Fibroblast of lung (primary cell): ENCODE data around the gene ARHGDIA. TPM values are rescaled to one million over a fixed set of nuclear protein-coding genes. Genes with fewer than 3 reads are reported as not detected.

Experiments
- DNase-seq, 2 donors: peaks; one replicate each; pipeline versions ENCODE4 v3.0.0 to v3.0.0-alpha.2; 2010; ENCODE audit warnings: low read depth in 2 of 2
- H2AFZ ChIP-seq: 2 replicates; pipeline ENCODE4 v1.5.1; 2012; ENCODE audit warnings: low read length, control low read depth, inconsistent platforms
- H3K27ac ChIP-seq: 2 replicates; pipeline ENCODE4 v1.5.1; 2011; ENCODE audit warnings: low read length, control low read depth; ENCODE audit not compliant: insufficient read depth
- H3K27me3 ChIP-seq: 2 replicates; pipeline ENCODE4 v1.5.1; 2011; ENCODE audit warnings: mild to moderate bottlenecking, low read length; ENCODE audit not compliant: control insufficient read depth, insufficient read depth
- H3K36me3 ChIP-seq: 2 replicates; pipeline ENCODE4 v1.5.1; 2011; ENCODE audit warnings: low read length; ENCODE audit not compliant: control insufficient read depth, insufficient read depth
- H3K4me1 ChIP-seq: 2 replicates; pipeline ENCODE4 v1.5.1; 2011; ENCODE audit warnings: low read length; ENCODE audit not compliant: control insufficient read depth, insufficient read depth; ENCODE audit errors: extremely low read depth
- H3K4me2 ChIP-seq: 2 replicates; pipeline ENCODE4 v1.5.1; 2011; ENCODE audit warnings: low read length, control low read depth; ENCODE audit not compliant: insufficient read depth; ENCODE audit errors: extremely low read depth
- H3K4me3 ChIP-seq, 4 experiments: fragments of 200-600 bp in 1 of 4; sonication (generic) in 1 of 4; replicated peaks in 1 of 4; 2 replicates each; pipeline ENCODE4 v1.5.1; 2011 to 2016; ENCODE audit warnings: low read length in 4 of 4, low read depth in 3 of 4, mild to moderate bottlenecking in 3 of 4, control low read depth in 2 of 4, inconsistent platforms in 1 of 4, mixed read lengths in 1 of 4; ENCODE audit not compliant: insufficient read depth in 1 of 4; ENCODE audit errors: control extremely low read depth in 1 of 4
- H3K79me2 ChIP-seq: 2 replicates; pipeline ENCODE4 v1.5.1; 2012; ENCODE audit warnings: mild to moderate bottlenecking, low read length, inconsistent platforms; ENCODE audit not compliant: control insufficient read depth, insufficient read depth
- H3K9ac ChIP-seq: 2 replicates; pipeline ENCODE4 v1.5.1; 2011; ENCODE audit warnings: mild to moderate bottlenecking, low read length, control low read depth; ENCODE audit not compliant: insufficient read depth
- H3K9me3 ChIP-seq: 2 replicates; pipeline ENCODE4 v1.5.1; 2012; ENCODE audit warnings: low read depth, low read length; ENCODE audit not compliant: control insufficient read depth, insufficient read depth
- H4K20me1 ChIP-seq: 2 replicates; pipeline ENCODE4 v1.5.1; 2011; ENCODE audit warnings: low read length; ENCODE audit not compliant: control insufficient read depth, insufficient read depth; ENCODE audit errors: extremely low read depth
- CTCF ChIP-seq, 2 donors: IDR thresholded peaks in 1 of 2; conservative IDR thresholded peaks in 1 of 2; 1 replicate in 1 of 2; 2 replicates in 1 of 2; pipeline ENCODE4 v1.5.1; 2011 to 2012; ENCODE audit warnings: low read length in 2 of 2, control low read depth in 1 of 2, inconsistent platforms in 1 of 2, low read depth in 1 of 2, mild to moderate bottlenecking in 1 of 2
- EZH2 ChIP-seq: IDR thresholded peaks from 2 replicates; pipeline ENCODE4 v1.5.1; 2012; ENCODE audit warnings: low read length, control low read depth, mild to moderate bottlenecking; ENCODE audit errors: missing control alignments
- polyA plus RNA-seq, 2 donors: library from polyadenylated mRNA; depleted of rRNA in 1 of 2; stranded (reverse) in 1 of 2; unstranded in 1 of 2; fragments of >200 nt; gene quantifications; 2 replicates each; pipeline ENCODE4 v1.2.1, GENCODE V29; 2011 to 2012; ENCODE audit warnings: missing spikeins in 1 of 2
- total RNA-seq: library from RNA; depleted of rRNA; stranded (reverse); fragments of >200 nt; gene quantifications from 2 replicates; pipeline ENCODE4 v1.2.1, GENCODE V29; 2014

ARHGDIA gene
- total and polyA plus RNA-seq, 2 donors (not counting 1 experiment from before 2014, with no cell fraction given), result 95.0 to 164 TPM

GRCh38 chr17:81867170-81867990 lies 3.8 kb downstream of the ARHGDIA start:
- Histone ChIP-seq H3K4me3 (no peak overlapping the region), H3K9me3 (no peaks in the 10 kb centered on the region), H3K36me3 (peaks cover 32% of the 10 kb centered on the region), H3K27me3 (no peaks in the 10 kb centered on the region), H4K20me1 (no peaks in the 10 kb centered on the region), H2AFZ (no peak overlapping the region), H3K27ac (peak overlapping the region; percentile 69), H3K9ac (no peak overlapping the region), H3K4me2 (no peak overlapping the region), H3K4me1 (peaks cover 23% of the 10 kb centered on the region), H3K79me2 (peaks cover 48% of the 10 kb centered on the region)
- TF ChIP-seq EZH2 (no peak), CTCF (conservative IDR thresholded peaks at IDR 0.05 in 1 of 2, IDR thresholded peaks at IDR 0.05 in 1 of 2; ENCODE audit: low read depth in 1 of 2, low read length in 2 of 2) (no peak)
- peak; percentile 60 to 61 for DNase-seq

- Histone ChIP-seq H3K4me2 (no peak overlapping the region), H4K20me1 (no peaks in the 10 kb centered on the region), H2AFZ (no peak overlapping the region), H3K4me1 (peaks cover 20% of the 10 kb centered on the region), H3K9me3 (no peaks in the 10 kb centered on the region), H3K4me3 (no peak overlapping the region), H3K9ac (no peak overlapping the region), H3K27ac (peak overlapping the region; percentile 69), H3K36me3 (peaks cover 32% of the 10 kb centered on the region), H3K27me3 (no peaks in the 10 kb centered on the region), H3K79me2 (peaks cover 48% of the 10 kb centered on the region)
- DNase-seq, result peak in 1 of 2 donors; percentile 16
- TF ChIP-seq EZH2 (no peak), CTCF (conservative IDR thresholded peaks at IDR 0.05 in 1 of 2, IDR thresholded peaks at IDR 0.05 in 1 of 2; ENCODE audit: low read depth in 1 of 2, low read length in 2 of 2) (no peak)
These were observed 4.5 kb downstream of the ARHGDIA start for GRCh38 chr17:81866440-81867169.

GRCh38 chr17:81865733-81866439 lies 5.3 kb downstream of the ARHGDIA start:
- H3K4me2 ChIP-seq, result no peak overlapping the region
- H3K79me2 ChIP-seq, result peaks cover 45% of the 10 kb centered on the region
- DNase-seq, result no peak
- no peaks in the 10 kb centered on the region for H3K9me3 ChIP-seq
- peaks cover 32% of the 10 kb centered on the region for H3K36me3 ChIP-seq
- no peak for TF ChIP-seq CTCF (conservative IDR thresholded peaks at IDR 0.05 in 1 of 2, IDR thresholded peaks at IDR 0.05 in 1 of 2; ENCODE audit: low read depth in 1 of 2, low read length in 2 of 2)
- no peak for TF ChIP-seq EZH2
- no peak overlapping the region for H3K9ac ChIP-seq
- no peak overlapping the region for H3K4me3 ChIP-seq
- no peaks in the 10 kb centered on the region for H3K27me3 ChIP-seq
- no peaks in the 10 kb centered on the region for H4K20me1 ChIP-seq
- peak overlapping the region; percentile 69 for H3K27ac ChIP-seq
- H2AFZ ChIP-seq, result no peak overlapping the region
- peaks cover 20% of the 10 kb centered on the region for H3K4me1 ChIP-seq
